GM12864 (cell line): ENCODE data around the gene NKD2.

Experiments
- DNase-seq: peaks from one replicate; pipeline ENCODE4 v3.0.0-alpha.2; 2011; ENCODE audit warnings: low read depth
- H3K4me3 ChIP-seq: 2 replicates; pipeline ENCODE4 v1.5.1; 2011; ENCODE audit warnings: mild to moderate bottlenecking, low read depth, low read length, control low read depth
- TF ChIP-seq, protein P1 (sequence below): IDR thresholded peaks from 2 replicates; pipeline ENCODE4 v1.5.1; 2011; ENCODE audit warnings: low read depth, mild to moderate bottlenecking, moderate library complexity, low read length, control low read depth, inconsistent platforms; ENCODE audit errors: missing control alignments

NKD2 gene

DNA sequence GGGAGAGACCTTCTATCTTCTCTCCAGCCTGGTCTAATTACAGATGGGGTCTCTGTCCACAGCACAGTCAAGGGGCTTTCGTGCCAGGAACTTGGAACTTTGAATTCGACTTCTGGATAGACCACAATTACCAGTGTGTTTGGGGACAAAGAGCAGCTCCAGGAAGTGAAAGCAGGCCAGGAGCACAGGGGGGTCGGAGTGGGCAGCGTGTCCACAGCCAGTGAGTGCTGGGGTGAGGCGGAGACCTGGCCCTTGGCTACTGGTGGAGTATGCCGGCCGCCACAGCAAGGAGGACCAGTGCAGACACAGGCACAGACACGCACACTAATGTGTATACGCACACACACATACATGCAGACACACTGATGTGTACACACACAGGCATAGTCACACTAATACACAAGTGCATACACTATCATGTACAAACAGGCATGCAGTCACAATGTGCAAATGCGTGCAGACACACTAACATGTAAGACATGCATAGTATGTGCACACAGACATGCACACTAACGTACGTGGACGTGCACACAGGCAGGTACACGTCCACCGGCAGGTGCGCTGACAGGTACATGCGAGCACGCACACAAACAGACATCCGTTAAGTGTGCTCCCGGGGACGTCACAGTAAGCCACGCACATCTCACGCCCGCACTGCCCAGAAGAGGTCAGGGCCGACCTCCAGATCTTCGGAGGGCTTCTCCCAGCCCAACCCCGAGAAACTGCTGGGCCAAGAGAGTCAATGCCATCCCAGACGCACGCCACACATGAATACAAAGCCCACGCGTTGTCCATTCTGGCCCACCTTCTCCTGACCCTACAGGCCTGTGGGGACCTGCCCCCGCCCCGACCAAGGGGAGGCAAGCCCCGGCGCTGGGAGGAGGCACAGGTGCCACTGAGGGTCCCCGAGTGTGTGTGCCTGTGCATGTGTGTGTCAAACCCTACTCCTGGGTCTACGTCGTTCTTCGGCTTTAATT is 46.5 kb downstream of the NKD2 start:
- TF ChIP-seq, protein P1, sequence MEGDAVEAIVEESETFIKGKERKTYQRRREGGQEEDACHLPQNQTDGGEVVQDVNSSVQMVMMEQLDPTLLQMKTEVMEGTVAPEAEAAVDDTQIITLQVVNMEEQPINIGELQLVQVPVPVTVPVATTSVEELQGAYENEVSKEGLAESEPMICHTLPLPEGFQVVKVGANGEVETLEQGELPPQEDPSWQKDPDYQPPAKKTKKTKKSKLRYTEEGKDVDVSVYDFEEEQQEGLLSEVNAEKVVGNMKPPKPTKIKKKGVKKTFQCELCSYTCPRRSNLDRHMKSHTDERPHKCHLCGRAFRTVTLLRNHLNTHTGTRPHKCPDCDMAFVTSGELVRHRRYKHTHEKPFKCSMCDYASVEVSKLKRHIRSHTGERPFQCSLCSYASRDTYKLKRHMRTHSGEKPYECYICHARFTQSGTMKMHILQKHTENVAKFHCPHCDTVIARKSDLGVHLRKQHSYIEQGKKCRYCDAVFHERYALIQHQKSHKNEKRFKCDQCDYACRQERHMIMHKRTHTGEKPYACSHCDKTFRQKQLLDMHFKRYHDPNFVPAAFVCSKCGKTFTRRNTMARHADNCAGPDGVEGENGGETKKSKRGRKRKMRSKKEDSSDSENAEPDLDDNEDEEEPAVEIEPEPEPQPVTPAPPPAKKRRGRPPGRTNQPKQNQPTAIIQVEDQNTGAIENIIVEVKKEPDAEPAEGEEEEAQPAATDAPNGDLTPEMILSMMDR: no peak
- H3K4me3 ChIP-seq: no peak overlapping the region
- DNase-seq: no peak

DNA sequence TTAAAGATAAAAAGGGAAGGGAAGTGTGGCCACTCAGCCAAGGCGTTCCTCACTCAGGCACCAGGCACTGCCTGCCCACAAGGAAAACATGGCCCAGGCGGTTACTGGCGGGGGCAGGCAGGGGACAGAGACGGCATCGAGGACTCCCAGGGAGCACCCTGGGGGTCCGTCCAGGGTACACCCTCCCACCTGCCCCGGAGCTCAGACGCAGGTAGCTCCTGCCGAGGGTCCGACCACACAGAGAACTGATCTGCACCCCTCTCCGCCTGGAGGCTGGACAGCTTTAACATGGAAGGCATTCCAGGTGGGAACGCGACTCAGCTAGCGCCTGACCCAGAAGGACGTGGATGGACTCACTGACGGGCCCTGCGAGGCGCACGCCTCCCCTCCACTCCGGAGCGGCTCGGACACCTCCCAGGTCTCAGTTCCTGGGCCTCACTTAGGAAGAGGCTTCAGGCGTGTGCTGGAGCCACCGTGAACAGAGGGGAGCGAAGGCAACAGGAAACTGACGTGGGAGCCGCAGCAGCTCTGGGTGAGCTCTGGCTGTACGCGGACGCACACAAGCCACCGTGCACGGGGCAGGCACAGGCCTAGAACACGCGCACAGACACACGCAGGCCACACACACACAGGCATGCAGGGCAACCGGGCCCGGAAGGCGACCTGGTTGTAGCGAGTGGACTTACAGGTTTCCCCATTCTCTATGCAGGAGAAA is 47.5 kb downstream of the NKD2 start:
- TF ChIP-seq, protein P1: no peak
- H3K4me3 ChIP-seq: no peak overlapping the region
- no peak for DNase-seq

- TF ChIP-seq, protein P1: no peak
- no peak overlapping the region for H3K4me3 ChIP-seq
- no peak for DNase-seq
Measured at GRCh38 chr5:1056611-1057484, 48.2 kb downstream of the NKD2 start.

GRCh38 chr5:1057485-1058082 is 49.0 kb downstream of the NKD2 start:
- no peak overlapping the region for H3K4me3 ChIP-seq
- no peak for DNase-seq
- TF ChIP-seq, protein P1: no peak

DNA sequence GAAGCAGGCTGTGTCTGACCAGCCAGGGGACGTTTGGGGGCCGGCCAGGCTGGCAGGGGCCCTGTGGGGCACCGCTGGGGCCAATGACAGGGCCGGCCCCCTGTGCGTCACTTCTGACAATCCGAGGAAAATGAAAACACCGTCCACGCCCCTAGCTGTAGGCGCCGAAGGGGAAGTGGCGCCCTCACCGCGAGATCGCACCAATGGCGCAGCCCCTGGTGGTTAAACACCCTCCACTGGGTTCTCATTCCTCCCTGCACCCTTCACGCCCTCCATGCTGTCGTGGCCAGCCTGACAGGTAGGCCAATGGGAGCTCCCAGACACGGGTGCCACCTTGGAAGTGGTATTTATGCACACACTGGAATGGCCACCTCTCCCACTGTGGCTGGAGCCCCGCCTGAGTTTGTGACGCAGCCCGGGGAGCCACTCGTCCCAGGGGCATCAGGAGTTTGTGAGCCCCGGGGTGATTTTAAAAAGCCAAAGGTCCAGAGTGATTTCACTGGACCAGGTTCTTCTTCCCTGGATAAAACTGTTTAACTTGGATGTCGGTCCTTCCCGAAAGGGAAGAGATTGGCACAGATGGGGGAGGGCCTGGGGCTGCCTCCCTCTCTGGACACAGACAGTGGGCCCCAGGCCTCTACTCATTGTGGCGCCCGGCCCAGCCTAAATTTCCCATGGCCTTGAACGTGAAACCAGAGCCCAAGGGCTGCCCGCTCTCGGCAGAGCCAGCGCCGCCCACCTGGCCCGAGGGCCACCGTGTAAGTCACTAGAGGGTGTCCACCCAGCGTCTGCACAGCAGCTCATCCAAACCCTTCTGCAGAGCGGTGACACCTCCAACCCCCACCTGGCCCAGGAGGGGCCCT is 49.7 kb downstream of the NKD2 start:
- no peak overlapping the region for H3K4me3 ChIP-seq
- TF ChIP-seq, protein P1: no peak
- DNase-seq: no peak
